ENCODE data around the gene NAT8.
"Not testable (repeated sequence)": the region's sequence is repeated elsewhere in the genome, so short reads cannot be mapped to it uniquely, and the experiment has no call there.

GRCh38 chr2:73604589-73604988 lies 37.6 kb downstream of the NAT8 start:
- not testable (repeated sequence) for TF ChIP-seq CTCF (IDR thresholded peaks at IDR 0.05 in 4 of 5, conservative IDR thresholded peaks at IDR 0.05 in 1 of 5); POLR2A (IDR thresholded peaks at IDR 0.05)

Data from gastrocnemius medialis (tissue), 4 donors.